ENCODE measurements around the gene GAS2.

Gene GAS2

DNA sequence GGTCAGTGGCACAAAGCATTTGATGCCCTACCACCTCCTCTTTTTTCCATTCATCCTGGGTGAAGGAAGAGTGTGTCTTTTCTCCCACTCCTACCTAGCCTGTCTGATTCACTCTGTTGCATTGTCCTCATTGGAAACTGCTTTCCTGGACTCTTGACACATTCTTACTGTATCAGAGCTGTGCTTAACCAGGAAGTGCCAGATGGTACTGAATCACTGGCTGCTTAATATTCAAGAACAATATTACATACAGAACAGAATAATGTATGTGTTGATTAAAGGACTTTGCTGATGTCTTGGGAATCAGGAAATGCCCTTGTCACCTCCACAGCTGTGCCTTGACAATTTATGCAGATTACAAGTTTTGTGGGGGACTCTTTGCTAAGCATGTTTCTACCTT is 118.8 kb downstream of the GAS2 start:
- Histone ChIP-seq H3K27me3 (ENCODE audit: control insufficient read depth, insufficient read depth, low read length) (no peaks in the 10 kb centered on the region), H3K9me3 (ENCODE audit: control insufficient read depth, insufficient read depth, low read length) (no peaks in the 10 kb centered on the region), H3K4me3 (ENCODE audit: low read length) (no peak overlapping the region), H3K36me3 (ENCODE audit: control insufficient read depth, insufficient read depth, low read length) (no peaks in the 10 kb centered on the region), H3K27ac (ENCODE audit: low read length) (no peak overlapping the region), H3K4me1 (ENCODE audit: control insufficient read depth, insufficient read depth, low read length) (no peaks in the 10 kb centered on the region)
- DNase-seq (ENCODE audit: low read depth, low spot score) = no peak

- no peak overlapping the region for H3K27ac ChIP-seq (ENCODE audit: low read length)
- H3K9me3 ChIP-seq (ENCODE audit: control insufficient read depth, insufficient read depth, low read length) = no peaks in the 10 kb centered on the region
- no peak overlapping the region for H3K4me3 ChIP-seq (ENCODE audit: low read length)
- WGBS (ENCODE audit: insufficient coverage, insufficient read length) = no CpG with 5 or more reads among the region's 3 CpGs
- no peak for DNase-seq (ENCODE audit: low read depth, low spot score)
- H3K27me3 ChIP-seq (ENCODE audit: control insufficient read depth, insufficient read depth, low read length) = no peaks in the 10 kb centered on the region
- H3K4me1 ChIP-seq (ENCODE audit: control insufficient read depth, insufficient read depth, low read length) = no peaks in the 10 kb centered on the region
- no peaks in the 10 kb centered on the region for H3K36me3 ChIP-seq (ENCODE audit: control insufficient read depth, insufficient read depth, low read length)
Measured at GRCh38 chr11:22786475-22786874, 120.1 kb downstream of the GAS2 start.

GRCh38 chr11:22787055-22787454 is 120.6 kb downstream of the GAS2 start:
- Histone ChIP-seq H3K4me3 (ENCODE audit: low read length) (no peak overlapping the region), H3K4me1 (ENCODE audit: control insufficient read depth, insufficient read depth, low read length) (no peaks in the 10 kb centered on the region), H3K27me3 (ENCODE audit: control insufficient read depth, insufficient read depth, low read length) (no peaks in the 10 kb centered on the region), H3K36me3 (ENCODE audit: control insufficient read depth, insufficient read depth, low read length) (no peaks in the 10 kb centered on the region), H3K27ac (ENCODE audit: low read length) (no peak overlapping the region), H3K9me3 (ENCODE audit: control insufficient read depth, insufficient read depth, low read length) (no peaks in the 10 kb centered on the region)
- WGBS (ENCODE audit: insufficient coverage, insufficient read length) = no CpG with 5 or more reads among the region's 2 CpGs
- DNase-seq (ENCODE audit: low read depth, low spot score) = no peak

- no peaks in the 10 kb centered on the region for H3K4me1 ChIP-seq (ENCODE audit: control insufficient read depth, insufficient read depth, low read length)
- no peaks in the 10 kb centered on the region for H3K9me3 ChIP-seq (ENCODE audit: control insufficient read depth, insufficient read depth, low read length)
- H3K27me3 ChIP-seq (ENCODE audit: control insufficient read depth, insufficient read depth, low read length) = no peaks in the 10 kb centered on the region
- H3K36me3 ChIP-seq (ENCODE audit: control insufficient read depth, insufficient read depth, low read length) = no peaks in the 10 kb centered on the region
- no peak overlapping the region for H3K4me3 ChIP-seq (ENCODE audit: low read length)
- 100% methylated on average over 1 of the region's 9 CpGs for WGBS (ENCODE audit: insufficient coverage, insufficient read length)
- peak; percentile 2 for DNase-seq (ENCODE audit: low read depth, low spot score)
- H3K27ac ChIP-seq (ENCODE audit: low read length) = no peak overlapping the region
Measured at GRCh38 chr11:22787551-22788162, 121.2 kb downstream of the GAS2 start.

DNA sequence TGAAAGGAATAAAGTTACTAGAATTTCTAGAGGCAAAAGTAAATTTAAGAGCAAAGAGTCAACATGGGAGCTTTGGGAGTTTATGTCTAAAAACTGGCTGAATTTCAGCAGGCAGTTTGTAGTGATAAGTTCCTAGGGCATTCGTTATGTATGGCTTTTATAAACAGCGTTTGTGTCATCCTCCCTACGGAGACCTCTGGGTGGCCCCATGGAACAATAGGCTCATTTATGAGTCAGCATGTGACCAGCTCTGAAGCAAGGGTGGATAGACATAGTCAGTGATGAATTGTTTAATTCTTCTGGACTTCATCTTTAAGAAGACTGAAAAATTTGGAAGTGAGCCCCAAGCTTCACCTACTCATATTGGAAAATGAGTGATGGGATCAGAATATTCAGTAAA is 126.1 kb downstream of the GAS2 start:
- Histone ChIP-seq H3K4me1 (ENCODE audit: control insufficient read depth, insufficient read depth, low read length) (no peaks in the 10 kb centered on the region), H3K27me3 (ENCODE audit: control insufficient read depth, insufficient read depth, low read length) (no peaks in the 10 kb centered on the region), H3K27ac (ENCODE audit: low read length) (no peak overlapping the region), H3K4me3 (ENCODE audit: low read length) (no peak overlapping the region), H3K36me3 (ENCODE audit: control insufficient read depth, insufficient read depth, low read length) (no peaks in the 10 kb centered on the region), H3K9me3 (ENCODE audit: control insufficient read depth, insufficient read depth, low read length) (no peaks in the 10 kb centered on the region)
- no CpG with 5 or more reads among the region's 3 CpGs for WGBS (ENCODE audit: insufficient coverage, insufficient read length)
- no peak for DNase-seq (ENCODE audit: low read depth, low spot score)

DNA sequence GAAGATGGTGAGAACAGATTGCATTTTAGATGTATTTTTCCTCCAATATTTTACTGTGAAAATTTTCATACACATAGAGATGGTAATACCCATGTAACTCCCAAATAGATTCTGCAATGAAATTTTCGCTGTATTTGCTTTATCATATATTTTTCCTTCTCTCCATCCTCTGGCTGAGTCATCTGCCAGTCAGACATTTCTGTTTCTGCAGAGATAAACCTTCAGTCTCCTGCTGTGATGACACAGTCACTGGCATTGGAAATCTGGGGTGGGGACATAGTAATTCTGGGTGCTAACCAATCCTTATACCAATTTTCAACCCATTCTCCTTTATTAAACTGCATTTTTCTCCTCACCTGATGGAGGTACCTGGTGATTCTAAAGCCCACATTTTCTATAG is 129.5 kb downstream of the GAS2 start:
- Histone ChIP-seq H3K9me3 (ENCODE audit: control insufficient read depth, insufficient read depth, low read length) (no peaks in the 10 kb centered on the region), H3K36me3 (ENCODE audit: control insufficient read depth, insufficient read depth, low read length) (no peaks in the 10 kb centered on the region), H3K27me3 (ENCODE audit: control insufficient read depth, insufficient read depth, low read length) (no peaks in the 10 kb centered on the region), H3K4me1 (ENCODE audit: control insufficient read depth, insufficient read depth, low read length) (no peaks in the 10 kb centered on the region), H3K4me3 (ENCODE audit: low read length) (no peak overlapping the region), H3K27ac (ENCODE audit: low read length) (no peak overlapping the region)
- no peak for DNase-seq (ENCODE audit: low read depth, low spot score)
- WGBS (ENCODE audit: insufficient coverage, insufficient read length) = no CpG with 5 or more reads among the region's 1 CpG

- Histone ChIP-seq H3K4me1 (ENCODE audit: control insufficient read depth, insufficient read depth, low read length) (no peaks in the 10 kb centered on the region), H3K9me3 (ENCODE audit: control insufficient read depth, insufficient read depth, low read length) (no peaks in the 10 kb centered on the region), H3K27ac (ENCODE audit: low read length) (no peak overlapping the region), H3K4me3 (ENCODE audit: low read length) (no peak overlapping the region), H3K27me3 (ENCODE audit: control insufficient read depth, insufficient read depth, low read length) (no peaks in the 10 kb centered on the region), H3K36me3 (ENCODE audit: control insufficient read depth, insufficient read depth, low read length) (no peaks in the 10 kb centered on the region)
- no peak for DNase-seq (ENCODE audit: low read depth, low spot score)
- WGBS (ENCODE audit: insufficient coverage, insufficient read length) = no CpG with 5 or more reads among the region's 3 CpGs
Measured at GRCh38 chr11:22797047-22797446, 130.6 kb downstream of the GAS2 start.

DNA sequence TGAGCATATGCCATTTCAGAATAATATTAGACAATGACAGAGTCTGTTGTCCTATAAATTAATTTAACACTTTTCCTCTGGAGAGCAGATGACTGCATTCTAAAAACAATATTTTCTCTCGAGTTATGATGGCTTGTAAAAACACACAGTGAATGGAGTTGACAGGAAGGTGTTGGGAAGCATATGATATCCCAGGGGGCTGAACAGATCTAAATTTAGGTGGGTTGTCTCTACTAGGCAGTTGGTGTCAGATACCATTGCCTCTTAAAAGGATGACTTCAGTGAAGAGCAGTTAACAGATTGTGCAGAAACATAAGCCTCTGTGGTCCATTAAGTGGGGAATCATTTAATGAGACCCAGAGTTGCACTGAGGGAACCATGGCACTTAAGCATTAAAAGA is 132.5 kb downstream of the GAS2 start:
- Histone ChIP-seq H3K4me3 (ENCODE audit: low read length) (no peak overlapping the region), H3K4me1 (ENCODE audit: control insufficient read depth, insufficient read depth, low read length) (no peaks in the 10 kb centered on the region), H3K27me3 (ENCODE audit: control insufficient read depth, insufficient read depth, low read length) (no peaks in the 10 kb centered on the region), H3K27ac (ENCODE audit: low read length) (no peak overlapping the region), H3K36me3 (ENCODE audit: control insufficient read depth, insufficient read depth, low read length) (no peaks in the 10 kb centered on the region), H3K9me3 (ENCODE audit: control insufficient read depth, insufficient read depth, low read length) (no peaks in the 10 kb centered on the region)
- DNase-seq (ENCODE audit: low read depth, low spot score) = no peak
- WGBS (ENCODE audit: insufficient coverage, insufficient read length) = no CpG with 5 or more reads among the region's 1 CpG

- Histone ChIP-seq H3K4me3 (ENCODE audit: low read length) (no peak overlapping the region), H3K27me3 (ENCODE audit: control insufficient read depth, insufficient read depth, low read length) (no peaks in the 10 kb centered on the region), H3K36me3 (ENCODE audit: control insufficient read depth, insufficient read depth, low read length) (no peaks in the 10 kb centered on the region), H3K4me1 (ENCODE audit: control insufficient read depth, insufficient read depth, low read length) (no peaks in the 10 kb centered on the region), H3K27ac (ENCODE audit: low read length) (no peak overlapping the region), H3K9me3 (ENCODE audit: control insufficient read depth, insufficient read depth, low read length) (no peaks in the 10 kb centered on the region)
- no peak for DNase-seq (ENCODE audit: low read depth, low spot score)
- no CpG with 5 or more reads among the region's 5 CpGs for WGBS (ENCODE audit: insufficient coverage, insufficient read length)
Measured at GRCh38 chr11:22800482-22800881, 134.1 kb downstream of the GAS2 start.

DNA sequence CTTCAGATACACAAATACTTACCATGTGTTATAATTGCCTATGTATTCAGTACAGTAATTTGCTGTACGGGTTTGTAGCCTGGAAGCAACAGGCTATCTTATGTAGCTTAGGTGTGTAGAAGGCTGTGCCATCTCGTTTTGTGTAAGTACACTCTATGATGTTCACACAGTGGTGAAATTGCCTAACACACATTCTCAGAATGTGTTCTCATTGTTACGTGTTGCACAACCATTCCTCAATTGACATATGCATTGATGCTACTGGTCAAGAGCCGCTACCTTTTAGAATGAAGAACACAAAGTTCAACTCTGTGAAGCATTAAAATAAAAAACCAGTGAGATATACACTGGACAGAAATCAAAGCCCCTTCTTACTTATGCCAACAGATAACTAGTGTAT is 136.4 kb downstream of the GAS2 start:
- WGBS (ENCODE audit: insufficient coverage, insufficient read length) = no CpG with 5 or more reads among the region's 4 CpGs
- no peak for DNase-seq (ENCODE audit: low read depth, low spot score)
- H3K4me1 ChIP-seq (ENCODE audit: control insufficient read depth, insufficient read depth, low read length) = no peaks in the 10 kb centered on the region
- H3K27me3 ChIP-seq (ENCODE audit: control insufficient read depth, insufficient read depth, low read length) = no peaks in the 10 kb centered on the region
- no peaks in the 10 kb centered on the region for H3K36me3 ChIP-seq (ENCODE audit: control insufficient read depth, insufficient read depth, low read length)
- no peak overlapping the region for H3K4me3 ChIP-seq (ENCODE audit: low read length)
- no peaks in the 10 kb centered on the region for H3K9me3 ChIP-seq (ENCODE audit: control insufficient read depth, insufficient read depth, low read length)
- H3K27ac ChIP-seq (ENCODE audit: low read length) = no peak overlapping the region

DNA sequence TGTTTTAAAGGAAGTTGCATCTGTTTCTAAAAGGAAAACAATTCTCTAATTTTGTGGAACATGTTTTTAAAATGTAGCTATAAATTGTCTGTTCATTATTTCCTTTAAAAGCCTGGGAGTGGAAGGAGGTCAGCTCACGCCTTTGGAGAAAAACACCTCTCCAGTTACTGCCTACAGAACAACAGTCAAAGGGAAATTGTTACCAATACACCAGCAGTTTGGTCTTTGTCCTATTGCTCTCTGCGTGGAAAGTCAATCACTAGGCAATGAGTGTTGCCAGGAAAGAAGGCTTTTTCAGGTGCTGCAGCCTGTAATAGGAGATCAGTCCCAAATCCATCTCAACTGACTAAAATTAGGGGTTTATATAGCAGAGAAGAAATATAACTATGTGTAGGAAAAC is 141.0 kb downstream of the GAS2 start:
- H3K4me1 ChIP-seq (ENCODE audit: control insufficient read depth, insufficient read depth, low read length) = no peaks in the 10 kb centered on the region
- no peak overlapping the region for H3K27ac ChIP-seq (ENCODE audit: low read length)
- H3K4me3 ChIP-seq (ENCODE audit: low read length) = no peak overlapping the region
- no peaks in the 10 kb centered on the region for H3K27me3 ChIP-seq (ENCODE audit: control insufficient read depth, insufficient read depth, low read length)
- WGBS (ENCODE audit: insufficient coverage, insufficient read length) = no CpG with 5 or more reads among the region's 2 CpGs
- no peaks in the 10 kb centered on the region for H3K9me3 ChIP-seq (ENCODE audit: control insufficient read depth, insufficient read depth, low read length)
- no peak for DNase-seq (ENCODE audit: low read depth, low spot score)
- no peaks in the 10 kb centered on the region for H3K36me3 ChIP-seq (ENCODE audit: control insufficient read depth, insufficient read depth, low read length)
